Thoracic aorta (tissue), 2 donors: ENCODE measurements around the gene RDH16. TPM values are rescaled to one million over a fixed set of nuclear protein-coding genes. Genes with fewer than 3 reads are reported as not detected.

Source experiments
- ATAC-seq: fragments of 150-250 bp; one replicate; pipeline ENCODE4 v1.8.0; 2017; ENCODE audit warnings: low read depth; ENCODE audit not compliant: insufficient number of reproducible peaks, low FRiP score
- DNase-seq: peaks from one replicate; pipeline ENCODE4 v3.0.0-alpha.2; 2020; ENCODE audit warnings: low spot score
- H3K27ac ChIP-seq, 2 donors: fragments of 200-600 bp; sonication (generic); 1 replicate in 1 of 2; 2 replicates in 1 of 2; pipeline ENCODE4 v1.5.1; 2016; ENCODE audit warnings: mild to moderate bottlenecking in 2 of 2, moderate library complexity in 2 of 2
- H3K27me3 ChIP-seq: fragments of 200-600 bp; sonication (generic); replicated peaks from 2 replicates; pipeline ENCODE4 v1.6.0; 2016; ENCODE audit warnings: mild to moderate bottlenecking; ENCODE audit not compliant: insufficient read depth
- H3K36me3 ChIP-seq: fragments of 200-600 bp; sonication (generic); one replicate; pipeline ENCODE4 v1.5.1; 2016
- H3K4me1 ChIP-seq, 2 donors: fragments of 200-600 bp; sonication (generic); 1 replicate in 1 of 2; 2 replicates in 1 of 2; pipeline versions ENCODE4 v1.5.1 to v1.6.0; 2016; ENCODE audit warnings: low read depth in 2 of 2, mild to moderate bottlenecking in 1 of 2; ENCODE audit not compliant: control insufficient read depth in 1 of 2
- H3K4me3 ChIP-seq: fragments of 200-600 bp; sonication (generic); 2 replicates; pipeline ENCODE4 v1.5.1; 2016; ENCODE audit warnings: mild to moderate bottlenecking
- H3K9me3 ChIP-seq: fragments of 200-600 bp; sonication (generic); 2 replicates; pipeline ENCODE4 v1.5.1; 2016
- CTCF ChIP-seq: fragments of 200-600 bp; sonication (generic); IDR thresholded peaks from one replicate; pipeline ENCODE4 v1.5.1; 2019; ENCODE audit warnings: antibody characterized with exemption
- total RNA-seq, 2 donors: library from RNA; depleted of rRNA; stranded (reverse); fragments of >200 nt; gene quantifications; one replicate each; pipeline versions ENCODE4 v1.1.0 to v1.2.3, GENCODE V29; 2016

Gene RDH16
- total RNA-seq, 2 donors from 2014 or later = 0.54 to 0.71 TPM

GRCh38 chr12:57003395-57003794 lies 46.0 kb upstream of the RDH16 start:
- DNase-seq (no peak), ATAC-seq (no peak)
- H3K4me3 ChIP-seq = no peak overlapping the region
- no peak overlapping the region for H3K27ac ChIP-seq
- peaks cover 14 to 20% of the 10 kb centered on the region in 2 donors for H3K4me1 ChIP-seq
- H3K9me3 ChIP-seq = no peaks in the 10 kb centered on the region
- H3K27me3 ChIP-seq = no peaks in the 10 kb centered on the region
- TF ChIP-seq CTCF = no peak
- peaks cover 22% of the 10 kb centered on the region for H3K36me3 ChIP-seq

- no peak for ATAC-seq
- Histone ChIP-seq H3K4me1 (peaks cover 10 to 12% of the 10 kb centered on the region in 2 donors), H3K27me3 (no peaks in the 10 kb centered on the region), H3K27ac (no peak overlapping the region), H3K9me3 (no peaks in the 10 kb centered on the region), H3K36me3 (peaks cover 22% of the 10 kb centered on the region), H3K4me3 (no peak overlapping the region)
- TF ChIP-seq CTCF = peak; percentile 46
- DNase-seq = no peak
These were observed 44.1 kb upstream of the RDH16 start for GRCh38 chr12:57001448-57001906.

- no peak overlapping the region for H3K4me3 ChIP-seq
- TF ChIP-seq CTCF = no peak
- H3K27me3 ChIP-seq = no peaks in the 10 kb centered on the region
- DNase-seq = no peak
- peaks cover 6 to 8% of the 10 kb centered on the region in 2 donors for H3K4me1 ChIP-seq
- H3K9me3 ChIP-seq = no peaks in the 10 kb centered on the region
- H3K27ac ChIP-seq = no peak overlapping the region
- H3K36me3 ChIP-seq = peaks cover 25% of the 10 kb centered on the region
- no peak for ATAC-seq
These were observed 43.0 kb upstream of the RDH16 start for GRCh38 chr12:57000393-57000792.

- Histone ChIP-seq H3K36me3 (peaks cover 24% of the 10 kb centered on the region), H3K27me3 (no peaks in the 10 kb centered on the region), H3K9me3 (no peaks in the 10 kb centered on the region), H3K27ac (no peak overlapping the region), H3K4me1 (peaks cover 0 to 4% of the 10 kb centered on the region in 2 donors), H3K4me3 (no peak overlapping the region)
- no peak for TF ChIP-seq CTCF
- DNase-seq (no peak), ATAC-seq (no peak)
These were observed 42.0 kb upstream of the RDH16 start for GRCh38 chr12:56999456-56999855.

GRCh38 chr12:56998981-56999380 lies 41.6 kb upstream of the RDH16 start:
- H3K27me3 ChIP-seq = no peaks in the 10 kb centered on the region

More at GRCh38 chr12:56998981-56999380, 41.6 kb upstream of the RDH16 start:
- ATAC-seq = no peak
- peaks cover 19% of the 10 kb centered on the region for H3K36me3 ChIP-seq
- H3K9me3 ChIP-seq = no peaks in the 10 kb centered on the region
- no peak overlapping the region for H3K27ac ChIP-seq
- no peak for TF ChIP-seq CTCF
- H3K4me3 ChIP-seq = no peak overlapping the region
- DNase-seq = no peak
- H3K4me1 ChIP-seq = peaks cover 0 to 4% of the 10 kb centered on the region in 2 donors
